Testis (tissue), 3 donors: ENCODE results near the gene ME1. TPM values are rescaled to one million over a fixed set of nuclear protein-coding genes. Genes with fewer than 3 reads are reported as not detected.

Experiments used
- DNase-seq: peaks from one replicate; pipeline ENCODE4 v3.0.0-alpha.2; 2019
- H3K27ac ChIP-seq, 2 donors: fragments of 200-600 bp; sonication (generic); one replicate each; pipeline ENCODE4 v1.5.1; 2019
- H3K27me3 ChIP-seq: fragments of 200-600 bp; sonication (generic); one replicate; pipeline ENCODE4 v1.5.1; 2019
- H3K36me3 ChIP-seq: fragments of 200-600 bp; sonication (generic); one replicate; pipeline ENCODE4 v1.5.1; 2017; ENCODE audit warnings: low read depth; ENCODE audit errors: missing control alignments
- H3K4me1 ChIP-seq: fragments of 200-600 bp; sonication (generic); one replicate; pipeline ENCODE4 v1.5.1; 2019
- H3K4me3 ChIP-seq, 2 donors: fragments of 200-600 bp; sonication (generic); one replicate each; pipeline ENCODE4 v1.5.1; 2017 to 2019
- H3K9me3 ChIP-seq: fragments of 200-600 bp; sonication (generic); one replicate; pipeline ENCODE4 v1.5.1; 2017
- POLR2A ChIP-seq: fragments of 450-650 bp; IDR thresholded peaks from one replicate; pipeline ENCODE4 v1.6.1; 2017; ENCODE audit warnings: antibody characterized with exemption, mild to moderate bottlenecking, moderate library complexity
- WGBS, 2 donors: methylation state at CpG; one replicate each; pipeline ENCODE4 v1.1.5; 2018; 5-methylcytosine and 5-hydroxymethylcytosine counted together
- intact Hi-C: fragments of 100-400 bp; cut with DNase I; formaldehyde crosslinking; loops from one replicate; pipeline ENCODE4 v1.15.1; 2023; ENCODE audit warnings: low total_unique reads
- polyA plus RNA-seq: library from polyadenylated mRNA; stranded (reverse); fragments of 350-450 nt; fragmentation: Illumina TruSeq; extraction: RNeasy Lipid Tissue Mini Kit (QIAGEN cat#74804); gene quantifications from one replicate; pipeline ENCODE4 v1.2.3, GENCODE V29; 2014; ENCODE audit warnings: low read depth, low replicate concordance; ENCODE audit not compliant: insufficient read depth
- total RNA-seq, 2 donors: library from RNA; depleted of rRNA; stranded (reverse); fragments of >200 nt; gene quantifications; one replicate each; pipeline ENCODE4 v1.2.3, GENCODE V29; 2016
- TF ChIP-seq, protein P1 (sequence below), 3 experiments: fragments of 450-650 bp in 2 of 3; fragments of 200-600 bp in 1 of 3; sonication (generic) in 1 of 3; IDR thresholded peaks; one replicate each; pipeline ENCODE4 v1.5.1; 2016 to 2019; ENCODE audit warnings: antibody characterized with exemption in 3 of 3, mild to moderate bottlenecking in 2 of 3, moderate library complexity in 1 of 3

Gene ME1
- total and polyA plus RNA-seq, 3 donors from 2014 or later: 28.0 to 37.2 (median 32.9) TPM

DNA sequence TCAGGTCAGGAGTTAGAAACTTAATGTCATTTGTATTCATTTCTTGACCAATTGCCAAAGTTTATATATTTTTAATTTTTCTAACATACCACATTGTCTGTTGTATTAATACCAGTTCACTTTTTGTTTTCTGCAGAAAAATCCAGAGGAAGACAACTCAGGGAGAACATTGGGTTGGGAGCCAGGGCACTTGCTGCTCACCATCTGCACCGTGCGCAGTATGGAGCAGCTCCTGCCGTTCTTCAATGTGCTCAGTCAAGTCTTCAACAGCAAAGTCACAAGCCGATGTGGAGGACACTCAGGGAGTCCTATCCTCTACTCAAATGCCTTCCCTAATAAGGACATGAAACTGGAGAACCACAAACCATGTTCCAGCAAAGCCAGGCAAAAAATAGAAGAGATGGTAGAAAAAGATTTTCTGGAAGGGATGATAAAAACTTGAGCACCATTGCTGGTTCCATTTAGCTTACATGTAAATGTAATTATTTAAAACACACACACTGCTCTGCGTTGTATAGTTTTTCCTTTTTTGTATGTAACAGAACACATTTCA lies 263.0 kb downstream of the ME1 start:
- WGBS, 2 donors: 87 to 90% methylated on average over 5 of the region's 5 CpGs
- intact Hi-C loops: no loop called here
- Histone ChIP-seq H3K27ac (no peak overlapping the region), H3K4me3 (no peak overlapping the region), H3K36me3 (no peaks in the 10 kb centered on the region), H3K27me3 (no peaks in the 10 kb centered on the region), H3K4me1 (no peaks in the 10 kb centered on the region), H3K9me3 (no peaks in the 10 kb centered on the region)
- no peak for TF ChIP-seq POLR2A
- TF ChIP-seq, protein P1, sequence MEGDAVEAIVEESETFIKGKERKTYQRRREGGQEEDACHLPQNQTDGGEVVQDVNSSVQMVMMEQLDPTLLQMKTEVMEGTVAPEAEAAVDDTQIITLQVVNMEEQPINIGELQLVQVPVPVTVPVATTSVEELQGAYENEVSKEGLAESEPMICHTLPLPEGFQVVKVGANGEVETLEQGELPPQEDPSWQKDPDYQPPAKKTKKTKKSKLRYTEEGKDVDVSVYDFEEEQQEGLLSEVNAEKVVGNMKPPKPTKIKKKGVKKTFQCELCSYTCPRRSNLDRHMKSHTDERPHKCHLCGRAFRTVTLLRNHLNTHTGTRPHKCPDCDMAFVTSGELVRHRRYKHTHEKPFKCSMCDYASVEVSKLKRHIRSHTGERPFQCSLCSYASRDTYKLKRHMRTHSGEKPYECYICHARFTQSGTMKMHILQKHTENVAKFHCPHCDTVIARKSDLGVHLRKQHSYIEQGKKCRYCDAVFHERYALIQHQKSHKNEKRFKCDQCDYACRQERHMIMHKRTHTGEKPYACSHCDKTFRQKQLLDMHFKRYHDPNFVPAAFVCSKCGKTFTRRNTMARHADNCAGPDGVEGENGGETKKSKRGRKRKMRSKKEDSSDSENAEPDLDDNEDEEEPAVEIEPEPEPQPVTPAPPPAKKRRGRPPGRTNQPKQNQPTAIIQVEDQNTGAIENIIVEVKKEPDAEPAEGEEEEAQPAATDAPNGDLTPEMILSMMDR (IDR thresholded peaks at IDR 0.05): no peak
- DNase-seq: no peak

Other genes starting within 250 kb of the ME1 start
- 10 to 100 TPM; 27.9 to 36.3 TPM for gene PGM3, start 237.8 kb downstream of the ME1 start, total RNA-seq
- 69.1 TPM for gene PGM3, start 237.8 kb downstream of the ME1 start, polyA plus RNA-seq
- 10 to 100 TPM; 11.0 to 13.2 TPM for gene RWDD2A, start 237.7 kb downstream of the ME1 start, total RNA-seq
- 18.4 TPM for gene RWDD2A, start 237.7 kb downstream of the ME1 start, polyA plus RNA-seq
- 1 to 10 TPM; 2.3 to 3.4 TPM for gene PRSS35, start 81.5 kb upstream of the ME1 start, total RNA-seq
- gene PRSS35, start 81.5 kb upstream of the ME1 start, polyA plus RNA-seq: 6.9 TPM